Pancreas (tissue), 10 donors: ENCODE measurements around the gene TIE1. TPM values are rescaled to one million over a fixed set of nuclear protein-coding genes. Genes with fewer than 3 reads are reported as not detected.

Experiments used
- ATAC-seq, 4 donors: fragments of 200-7000 bp; cut with Tn5 transposase; one replicate each; pipeline versions ENCODE4 v1.8.0 to v1.9.1; 2020; ENCODE audit warnings: mild to moderate bottlenecking in 4 of 4, moderate library complexity in 4 of 4
- DNase-seq, 6 donors: peaks; one replicate each; pipeline ENCODE4 v3.0.0-alpha.2; 2020
- FAIRE-seq: peaks from 2 replicates; lab custom pipeline; 2012; peaks lifted over from hg19 to GRCh38; lab: Jason Lieb, UNC
- H3K27ac ChIP-seq, 4 donors: fragments of 200-600 bp; sonication (generic); 1 replicate in 3 of 4; 2 replicates in 1 of 4; pipeline versions ENCODE4 v1.5.0 to v1.8.0; 2020
- H3K27me3 ChIP-seq, 4 donors: fragments of 200-600 bp; one replicate each; pipeline ENCODE4 v1.8.0; 2021
- H3K36me3 ChIP-seq, 3 donors: fragments of 200-600 bp; sonication (generic) in 1 of 3; one replicate each; pipeline versions ENCODE4 v1.5.0 to v1.8.0; 2020 to 2021
- H3K4me1 ChIP-seq, 3 donors: fragments of 200-600 bp; one replicate each; pipeline ENCODE4 v1.8.0; 2021
- H3K4me3 ChIP-seq, 4 donors: fragments of 200-600 bp; sonication (generic) in 2 of 4; one replicate each; pipeline versions ENCODE4 v1.5.0 to v1.8.0; 2020 to 2021
- H3K9me3 ChIP-seq, 4 donors: fragments of 200-600 bp; one replicate each; pipeline ENCODE4 v1.8.0; 2021
- WGBS, 2 donors: extraction: QIAGEN DNeasy Blood & Tissue Kit; methylation state at CpG; one replicate each; pipeline ENCODE4 v1.1.7; 2013; 5-methylcytosine and 5-hydroxymethylcytosine counted together
- intact Hi-C, 3 donors: fragments of 100-400 bp; cut with DNase I; formaldehyde crosslinking; loops; one replicate each; pipeline versions ENCODE4 v1.11.1 to v1.14.2; 2022
- polyA plus RNA-seq, 2 donors: library from polyadenylated mRNA; stranded (reverse); fragments of 200-250 nt; gene quantifications; one replicate each; pipeline ENCODE4 v1.2.3, GENCODE V29; 2013
- total RNA-seq, 6 donors: library from RNA; stranded (reverse); fragmentation: NEBNext Ultra II Directional in 4 of 6; extraction: Animal tissue kit (Norgen Biotek cat#: 25700) in 4 of 6; gene quantifications; one replicate each; pipeline versions ENCODE4 v1.2.1 to v1.2.4, GENCODE V29; 2021 to 2023
- TF ChIP-seq, protein P1 (sequence below), 4 donors: fragments of 200-600 bp; sonication (generic) in 3 of 4; IDR thresholded peaks; one replicate each; pipeline versions ENCODE4 v1.5.0 to v1.8.0; 2021; ENCODE audit warnings: antibody characterized with exemption in 4 of 4
- donor health status: healthy with polysubstance abuse.
- donor health status: DM: no; HTN: no; CAD: no; lungs with moderate emphysema.
- donor health status: DM: no; HTN: no; CAD: no.
- donor health status: control.
- donor health status: control.
- donor health status: Bipolar disorder and iron deficiency.
- donor health status: DM: yes; HTN: yes; CAD: no.
- donor health status: DM: no; HTN: no; CAD: no.
- donor health status: DM: no; HTN: no; CAD: no.
- donor health status: DM: yes; HTN: yes; CAD: no.

The TIE1 gene
- total and polyA plus RNA-seq, 8 donors = 2.1 to 8.3 (median 4.4) TPM

GRCh38 chr1:43358121-43358745 lies 57.5 kb downstream of the TIE1 start:
- Histone ChIP-seq H3K27me3 (no peaks in the 10 kb centered on the region), H3K36me3 (peaks cover 0 to 5% (median 0%) of the 10 kb centered on the region in 3 donors), H3K9me3 (no peaks in the 10 kb centered on the region), H3K27ac (peak overlapping the region; percentile 54 to 82 (median 74)), H3K4me3 (peak overlapping the region; percentile 50 to 58 (median 54)), H3K4me1 (peaks cover 0 to 6% (median 0%) of the 10 kb centered on the region in 3 donors)
- DNase-seq = no peak
- intact Hi-C loops = no loop called here
- TF ChIP-seq, protein P1, sequence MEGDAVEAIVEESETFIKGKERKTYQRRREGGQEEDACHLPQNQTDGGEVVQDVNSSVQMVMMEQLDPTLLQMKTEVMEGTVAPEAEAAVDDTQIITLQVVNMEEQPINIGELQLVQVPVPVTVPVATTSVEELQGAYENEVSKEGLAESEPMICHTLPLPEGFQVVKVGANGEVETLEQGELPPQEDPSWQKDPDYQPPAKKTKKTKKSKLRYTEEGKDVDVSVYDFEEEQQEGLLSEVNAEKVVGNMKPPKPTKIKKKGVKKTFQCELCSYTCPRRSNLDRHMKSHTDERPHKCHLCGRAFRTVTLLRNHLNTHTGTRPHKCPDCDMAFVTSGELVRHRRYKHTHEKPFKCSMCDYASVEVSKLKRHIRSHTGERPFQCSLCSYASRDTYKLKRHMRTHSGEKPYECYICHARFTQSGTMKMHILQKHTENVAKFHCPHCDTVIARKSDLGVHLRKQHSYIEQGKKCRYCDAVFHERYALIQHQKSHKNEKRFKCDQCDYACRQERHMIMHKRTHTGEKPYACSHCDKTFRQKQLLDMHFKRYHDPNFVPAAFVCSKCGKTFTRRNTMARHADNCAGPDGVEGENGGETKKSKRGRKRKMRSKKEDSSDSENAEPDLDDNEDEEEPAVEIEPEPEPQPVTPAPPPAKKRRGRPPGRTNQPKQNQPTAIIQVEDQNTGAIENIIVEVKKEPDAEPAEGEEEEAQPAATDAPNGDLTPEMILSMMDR (IDR thresholded peaks at IDR 0.05) = peak in 1 of 4 donors; percentile 8
- FAIRE-seq = no peak
- peak; percentile 57 to 75 (median 70) for ATAC-seq
- WGBS, 2 donors = 0 to 1% methylated on average over 32 to 33 of the region's 33 CpGs

DNA sequence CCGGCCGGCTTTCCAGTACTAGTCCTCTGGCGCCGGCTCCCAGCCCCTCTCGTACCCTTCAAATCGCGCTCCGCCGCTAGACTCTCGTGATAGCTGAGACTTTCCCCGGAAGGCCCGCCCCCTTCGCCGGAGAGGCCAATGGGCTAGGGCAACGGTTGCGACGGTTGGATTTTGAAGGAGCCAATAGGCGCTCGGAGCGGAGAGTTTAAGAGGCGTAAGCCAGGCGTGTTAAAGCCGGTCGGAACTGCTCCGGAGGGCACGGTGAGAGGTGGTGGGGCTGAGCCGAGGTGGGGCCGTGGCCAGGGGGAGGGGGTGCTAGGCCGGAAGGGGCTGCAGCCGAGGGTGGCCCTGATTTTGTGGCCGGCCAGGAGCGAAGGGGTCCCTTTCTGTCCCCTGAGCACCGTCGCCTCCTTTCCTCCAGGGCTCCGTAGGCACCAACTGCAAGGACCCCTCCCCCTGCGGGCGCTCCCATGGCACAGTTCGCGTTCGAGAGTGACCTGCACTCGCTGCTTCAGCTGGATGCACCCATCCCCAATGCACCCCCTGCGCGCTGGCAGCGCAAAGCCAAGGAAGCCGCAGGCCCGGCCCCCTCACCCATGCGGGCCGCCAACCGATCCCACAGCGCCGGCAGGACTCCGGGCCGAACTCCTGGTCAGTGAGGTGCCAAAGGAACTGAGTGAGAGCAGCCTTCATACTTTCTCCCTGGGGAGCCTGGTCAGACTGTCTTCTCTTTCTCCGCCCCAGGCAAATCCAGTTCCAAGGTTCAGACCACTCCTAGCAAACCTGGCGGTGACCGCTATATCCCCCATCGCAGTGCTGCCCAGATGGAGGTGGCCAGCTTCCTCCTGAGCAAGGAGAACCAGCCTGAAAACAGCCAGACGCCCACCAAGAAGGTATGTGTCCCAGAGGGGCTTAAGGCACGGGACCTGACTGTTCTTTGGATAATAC lies 58.2 kb downstream of the TIE1 start, which contains the start of gene CDC20:
CDC20 (plus strand) TSS at position 236 of the 948 bp plus-strand sequence; CDS start at position 471, 235 bp downstream.
- peaks cover 0 to 13% (median 5%) of the 10 kb centered on the region in 3 donors for H3K36me3 ChIP-seq
- FAIRE-seq (peak; percentile 5), DNase-seq (peak; percentile 98 to 99 (median 98)), ATAC-seq (peak; percentile 97 to 100 (median 98))
- intact Hi-C loops = no loop called here
- no peaks in the 10 kb centered on the region for H3K27me3 ChIP-seq
- peak within 1 kb of the TSS; percentile 50 to 58 (median 54) for H3K4me3 ChIP-seq
- no peaks in the 10 kb centered on the region for H3K9me3 ChIP-seq
- TF ChIP-seq, protein P1 (IDR thresholded peaks at IDR 0.05) = no peak
- H3K27ac ChIP-seq = peak within 1 kb of the TSS; percentile 54 to 82 (median 74)
- peaks cover 0 to 6% (median 0%) of the 10 kb centered on the region in 3 donors for H3K4me1 ChIP-seq
- 2 to 3% methylated on average over 55 to 59 of the region's 59 CpGs for WGBS, 2 donors

GRCh38 chr1:43359696-43360095 lies 58.9 kb downstream of the TIE1 start:
- 26 to 35% methylated on average over 11 of the region's 11 CpGs for WGBS, 2 donors
- FAIRE-seq = no peak
- no peak for DNase-seq
- peaks cover 0 to 20% (median 5%) of the 10 kb centered on the region in 3 donors for H3K36me3 ChIP-seq
- H3K27ac ChIP-seq = no peak overlapping the region
- H3K4me1 ChIP-seq = peaks cover 0 to 6% (median 0%) of the 10 kb centered on the region in 3 donors
- no peaks in the 10 kb centered on the region for H3K9me3 ChIP-seq
- TF ChIP-seq, protein P1 (IDR thresholded peaks at IDR 0.05) = no peak
- ATAC-seq = no peak
- no peak overlapping the region for H3K4me3 ChIP-seq
- intact Hi-C loops = loop anchor here in 2 of 3 donors (10.0 kb wide), 1 partner anchor 125 kb away; no protein-coding TSS in a partner anchor
- H3K27me3 ChIP-seq = no peaks in the 10 kb centered on the region

DNA sequence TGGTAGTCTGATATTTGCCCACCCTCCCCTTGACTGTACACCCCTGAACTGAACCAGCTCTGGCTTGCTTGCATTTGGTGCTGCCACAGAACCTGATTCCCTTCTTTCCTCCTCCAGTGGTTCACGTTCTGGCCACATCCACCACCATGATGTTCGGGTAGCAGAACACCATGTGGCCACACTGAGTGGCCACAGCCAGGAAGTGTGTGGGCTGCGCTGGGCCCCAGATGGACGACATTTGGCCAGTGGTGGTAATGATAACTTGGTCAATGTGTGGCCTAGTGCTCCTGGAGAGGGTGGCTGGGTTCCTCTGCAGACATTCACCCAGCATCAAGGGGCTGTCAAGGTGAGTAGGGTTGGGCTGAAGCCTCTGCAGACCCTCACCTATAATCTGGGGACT lies 59.8 kb downstream of the TIE1 start:
- DNase-seq = no peak
- Histone ChIP-seq H3K9me3 (no peaks in the 10 kb centered on the region), H3K27me3 (no peaks in the 10 kb centered on the region), H3K36me3 (peaks cover 0 to 26% (median 5%) of the 10 kb centered on the region in 3 donors), H3K4me3 (no peak overlapping the region), H3K4me1 (peaks cover 0 to 6% (median 0%) of the 10 kb centered on the region in 3 donors), H3K27ac (no peak overlapping the region)
- intact Hi-C loops = loop anchor here in 2 of 3 donors (10.0 kb wide), 1 partner anchor 126 kb away; no protein-coding TSS in a partner anchor
- FAIRE-seq = no peak
- ATAC-seq = no peak
- 71 to 74% methylated on average over 4 of the region's 4 CpGs for WGBS, 2 donors
- TF ChIP-seq, protein P1 (IDR thresholded peaks at IDR 0.05) = no peak
